ENCODE results near the gene ITGA6. TPM values are rescaled to one million over a fixed set of nuclear protein-coding genes. Genes with fewer than 3 reads are reported as not detected.
"Not testable (repeated sequence)": the region's sequence is repeated elsewhere in the genome, so short reads cannot be mapped to it uniquely, and the experiment has no call there.

ITGA6 gene
- total RNA-seq, 1 donor from 2014 or later = 35.3 TPM

DNA sequence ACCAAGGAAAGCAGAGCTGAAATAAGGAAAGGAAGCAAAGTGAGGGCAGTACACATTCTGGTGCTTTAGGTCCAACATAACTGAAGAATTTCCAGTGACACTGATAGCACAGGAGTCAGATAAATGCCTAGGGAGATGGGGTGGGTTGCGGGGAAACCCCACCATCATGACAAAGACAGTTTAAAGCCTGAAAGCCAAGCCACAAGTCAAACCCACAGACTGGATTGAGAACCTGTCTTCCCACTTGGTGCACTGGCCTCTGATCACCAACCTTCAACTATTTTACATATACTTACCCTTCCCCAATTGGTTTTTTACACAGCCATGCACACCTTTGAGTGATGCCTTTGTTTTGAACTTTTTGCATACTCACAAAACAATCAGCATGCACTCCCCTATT lies 106.3 kb downstream of the ITGA6 start:
- Mint-ChIP-seq H3K4me3 (ENCODE audit: unreplicated experiment) (no peak overlapping the region), H3K9me3 (ENCODE audit: unreplicated experiment) (peaks cover 23% of the 10 kb centered on the region), H3K27ac (ENCODE audit: unreplicated experiment) (no peak overlapping the region), H3K27me3 (ENCODE audit: low read depth, unreplicated experiment) (no peaks in the 10 kb centered on the region), H3K36me3 (ENCODE audit: low read depth, unreplicated experiment) (peaks cover 22% of the 10 kb centered on the region), H3K4me1 (ENCODE audit: low read depth, unreplicated experiment) (no peaks in the 10 kb centered on the region)
- Histone ChIP-seq H3K36me3 (ENCODE audit: insufficient read depth, low read length) (no peaks in the 10 kb centered on the region), H3K4me3 (ENCODE audit: insufficient read depth, low read depth, low read length) (no peak overlapping the region), H4K20me1 (ENCODE audit: insufficient read depth, low read length) (no peaks in the 10 kb centered on the region), H3K79me2 (ENCODE audit: insufficient read depth, low read length) (no peaks in the 10 kb centered on the region), H3K4me1 (ENCODE audit: insufficient read depth, low read length) (no peaks in the 10 kb centered on the region), H3K9me3 (ENCODE audit: insufficient read depth, low read depth, low read length) (peaks cover 7% of the 10 kb centered on the region), H3K27me3 (ENCODE audit: insufficient read depth, low read length) (no peaks in the 10 kb centered on the region), H2AFZ (ENCODE audit: low read depth, low read length) (no peak overlapping the region), H3K27ac (ENCODE audit: low read depth, low read length) (no peak overlapping the region), H3K4me2 (ENCODE audit: low read length) (no peak overlapping the region), H3K9ac (ENCODE audit: low read length) (no peak overlapping the region)
- DNase-seq (ENCODE audit: low read depth) (no peak), FAIRE-seq (no peak)
- TF ChIP-seq, protein P1, sequence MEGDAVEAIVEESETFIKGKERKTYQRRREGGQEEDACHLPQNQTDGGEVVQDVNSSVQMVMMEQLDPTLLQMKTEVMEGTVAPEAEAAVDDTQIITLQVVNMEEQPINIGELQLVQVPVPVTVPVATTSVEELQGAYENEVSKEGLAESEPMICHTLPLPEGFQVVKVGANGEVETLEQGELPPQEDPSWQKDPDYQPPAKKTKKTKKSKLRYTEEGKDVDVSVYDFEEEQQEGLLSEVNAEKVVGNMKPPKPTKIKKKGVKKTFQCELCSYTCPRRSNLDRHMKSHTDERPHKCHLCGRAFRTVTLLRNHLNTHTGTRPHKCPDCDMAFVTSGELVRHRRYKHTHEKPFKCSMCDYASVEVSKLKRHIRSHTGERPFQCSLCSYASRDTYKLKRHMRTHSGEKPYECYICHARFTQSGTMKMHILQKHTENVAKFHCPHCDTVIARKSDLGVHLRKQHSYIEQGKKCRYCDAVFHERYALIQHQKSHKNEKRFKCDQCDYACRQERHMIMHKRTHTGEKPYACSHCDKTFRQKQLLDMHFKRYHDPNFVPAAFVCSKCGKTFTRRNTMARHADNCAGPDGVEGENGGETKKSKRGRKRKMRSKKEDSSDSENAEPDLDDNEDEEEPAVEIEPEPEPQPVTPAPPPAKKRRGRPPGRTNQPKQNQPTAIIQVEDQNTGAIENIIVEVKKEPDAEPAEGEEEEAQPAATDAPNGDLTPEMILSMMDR (IDR thresholded peaks at IDR 0.05; ENCODE audit: insufficient read depth, low read depth, low read length) = no peak
- no peak for TF ChIP-seq EZH2 (IDR thresholded peaks at IDR 0.05; ENCODE audit: insufficient read depth, low read length)

DNA sequence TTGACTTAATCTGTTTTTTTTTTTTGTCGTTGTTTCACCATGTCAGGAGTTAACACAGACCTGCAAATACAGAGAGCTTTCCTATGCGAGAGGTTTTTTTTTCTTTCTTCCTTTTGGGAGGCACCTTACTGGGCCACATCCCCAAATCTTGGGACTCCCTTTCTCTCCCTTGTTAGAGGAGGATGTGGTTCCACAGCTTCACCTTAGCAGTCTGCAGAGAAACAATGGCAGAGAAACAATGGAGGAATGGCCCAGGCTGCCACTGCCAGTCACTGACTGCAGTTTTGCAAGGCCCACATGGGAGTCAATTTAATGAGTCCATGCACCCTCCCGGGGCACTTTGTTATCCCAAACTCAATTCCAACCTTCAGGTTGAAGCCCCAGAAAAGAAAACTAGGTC lies 107.7 kb downstream of the ITGA6 start:
- TF ChIP-seq EZH2 (IDR thresholded peaks at IDR 0.05; ENCODE audit: insufficient read depth, low read length) = no peak
- peaks cover 16% of the 10 kb centered on the region for H3K36me3 Mint-ChIP-seq (ENCODE audit: low read depth, unreplicated experiment)
- no peak for DNase-seq (ENCODE audit: low read depth)

DNA sequence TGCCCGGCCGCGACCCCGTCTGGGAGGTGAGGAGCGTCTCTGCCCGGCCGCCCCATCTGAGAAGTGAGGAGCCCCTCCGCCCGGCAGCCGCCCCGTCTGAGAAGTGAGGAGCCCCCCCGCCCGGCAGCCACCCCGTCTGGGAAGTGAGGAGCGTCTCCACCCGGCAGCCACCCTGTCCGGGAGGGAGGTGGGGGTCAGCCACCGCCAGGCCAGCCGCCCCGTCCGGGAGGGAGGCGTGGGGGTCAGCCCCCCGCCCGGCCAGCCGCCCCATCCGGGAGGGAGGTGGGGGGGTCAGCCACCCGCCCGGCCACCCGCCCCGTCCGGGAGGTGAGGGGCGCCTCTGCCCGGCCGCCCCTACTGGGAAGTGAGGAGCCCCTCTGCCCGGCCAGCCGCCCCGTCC lies 110.5 kb downstream of the ITGA6 start:
- DNase-seq (ENCODE audit: low read depth); H3K4me1 ChIP-seq (ENCODE audit: insufficient read depth, low read length); H3K4me2 ChIP-seq (ENCODE audit: low read length); H3K27ac Mint-ChIP-seq (ENCODE audit: unreplicated experiment); H3K27ac ChIP-seq (ENCODE audit: low read depth, low read length); H2AFZ ChIP-seq (ENCODE audit: low read depth, low read length); H3K27me3 Mint-ChIP-seq (ENCODE audit: low read depth, unreplicated experiment); H3K4me1 Mint-ChIP-seq (ENCODE audit: low read depth, unreplicated experiment); H3K9me3 ChIP-seq (ENCODE audit: insufficient read depth, low read depth, low read length); H3K79me2 ChIP-seq (ENCODE audit: insufficient read depth, low read length); H3K27me3 ChIP-seq (ENCODE audit: insufficient read depth, low read length); H3K4me3 Mint-ChIP-seq (ENCODE audit: unreplicated experiment); H3K9ac ChIP-seq (ENCODE audit: low read length); FAIRE-seq; H3K36me3 ChIP-seq (ENCODE audit: insufficient read depth, low read length); H4K20me1 ChIP-seq (ENCODE audit: insufficient read depth, low read length); H3K4me3 ChIP-seq (ENCODE audit: insufficient read depth, low read depth, low read length): not testable (repeated sequence)
- H3K36me3 Mint-ChIP-seq (ENCODE audit: low read depth, unreplicated experiment) = peaks cover 16% of the 10 kb centered on the region
- peaks cover 33% of the 10 kb centered on the region for H3K9me3 Mint-ChIP-seq (ENCODE audit: unreplicated experiment)

More for the DNA sequence above, 107.7 kb downstream of the ITGA6 start:
- no peak for FAIRE-seq
- H3K27ac Mint-ChIP-seq (ENCODE audit: unreplicated experiment) = no peak overlapping the region
- H3K27ac ChIP-seq (ENCODE audit: low read depth, low read length) = no peak overlapping the region
- H3K4me2 ChIP-seq (ENCODE audit: low read length) = no peak overlapping the region
- H3K4me1 ChIP-seq (ENCODE audit: insufficient read depth, low read length) = no peaks in the 10 kb centered on the region
- H2AFZ ChIP-seq (ENCODE audit: low read depth, low read length) = no peak overlapping the region
- no peaks in the 10 kb centered on the region for H3K27me3 Mint-ChIP-seq (ENCODE audit: low read depth, unreplicated experiment)
- H3K36me3 ChIP-seq (ENCODE audit: insufficient read depth, low read length) = no peaks in the 10 kb centered on the region
- H3K4me3 Mint-ChIP-seq (ENCODE audit: unreplicated experiment) = no peak overlapping the region
- H3K4me3 ChIP-seq (ENCODE audit: insufficient read depth, low read depth, low read length) = no peak overlapping the region
- H3K9me3 ChIP-seq (ENCODE audit: insufficient read depth, low read depth, low read length) = peaks cover 7% of the 10 kb centered on the region
- no peaks in the 10 kb centered on the region for H3K79me2 ChIP-seq (ENCODE audit: insufficient read depth, low read length)
- no peak overlapping the region for H3K9ac ChIP-seq (ENCODE audit: low read length)
- peaks cover 24% of the 10 kb centered on the region for H3K9me3 Mint-ChIP-seq (ENCODE audit: unreplicated experiment)
- H4K20me1 ChIP-seq (ENCODE audit: insufficient read depth, low read length) = no peaks in the 10 kb centered on the region
- no peaks in the 10 kb centered on the region for H3K27me3 ChIP-seq (ENCODE audit: insufficient read depth, low read length)
- no peaks in the 10 kb centered on the region for H3K4me1 Mint-ChIP-seq (ENCODE audit: low read depth, unreplicated experiment)

Data from astrocyte (in vitro differentiated cells and primary cell).